ENCODE results near the gene GRIK4.

DNA sequence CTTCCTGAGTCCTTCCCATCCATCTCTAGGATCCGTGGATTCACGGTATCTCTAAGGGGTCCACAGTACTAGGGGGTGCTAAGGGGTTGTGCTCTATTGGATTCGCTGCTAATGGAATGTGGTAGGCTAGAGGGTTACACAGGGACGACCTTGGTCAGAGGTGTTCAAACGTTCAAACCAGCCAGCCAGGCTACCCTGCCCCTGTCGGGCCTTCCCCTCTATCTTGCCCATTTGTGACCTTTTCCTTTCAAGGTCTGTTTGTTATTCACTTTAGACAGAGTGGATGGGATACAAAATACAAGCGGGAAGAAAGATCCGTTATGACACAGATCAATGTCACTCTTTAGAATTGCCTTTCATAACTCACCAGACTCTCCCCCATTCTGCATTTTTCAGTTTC, 306.5 kb downstream of the GRIK4 start:
- TF ChIP-seq, protein P1, sequence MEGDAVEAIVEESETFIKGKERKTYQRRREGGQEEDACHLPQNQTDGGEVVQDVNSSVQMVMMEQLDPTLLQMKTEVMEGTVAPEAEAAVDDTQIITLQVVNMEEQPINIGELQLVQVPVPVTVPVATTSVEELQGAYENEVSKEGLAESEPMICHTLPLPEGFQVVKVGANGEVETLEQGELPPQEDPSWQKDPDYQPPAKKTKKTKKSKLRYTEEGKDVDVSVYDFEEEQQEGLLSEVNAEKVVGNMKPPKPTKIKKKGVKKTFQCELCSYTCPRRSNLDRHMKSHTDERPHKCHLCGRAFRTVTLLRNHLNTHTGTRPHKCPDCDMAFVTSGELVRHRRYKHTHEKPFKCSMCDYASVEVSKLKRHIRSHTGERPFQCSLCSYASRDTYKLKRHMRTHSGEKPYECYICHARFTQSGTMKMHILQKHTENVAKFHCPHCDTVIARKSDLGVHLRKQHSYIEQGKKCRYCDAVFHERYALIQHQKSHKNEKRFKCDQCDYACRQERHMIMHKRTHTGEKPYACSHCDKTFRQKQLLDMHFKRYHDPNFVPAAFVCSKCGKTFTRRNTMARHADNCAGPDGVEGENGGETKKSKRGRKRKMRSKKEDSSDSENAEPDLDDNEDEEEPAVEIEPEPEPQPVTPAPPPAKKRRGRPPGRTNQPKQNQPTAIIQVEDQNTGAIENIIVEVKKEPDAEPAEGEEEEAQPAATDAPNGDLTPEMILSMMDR (conservative IDR thresholded peaks at IDR 0.05; ENCODE audit: low read length) = no peak
- no peak for TF ChIP-seq EZH2phosphoT487 (IDR thresholded peaks at IDR 0.05; ENCODE audit: borderline replicate concordance)
